HepG2 (cell line): ENCODE data around the gene BCL2L2. TPM values are rescaled to one million over a fixed set of nuclear protein-coding genes. Genes with fewer than 3 reads are reported as not detected.

Experiments
- AKAP8 ChIP-seq: sonication (generic); formaldehyde crosslinking; IDR thresholded peaks from 2 replicates; pipeline ENCODE4 v1.5.1; 2020; ENCODE audit warnings: mild to moderate bottlenecking, missing genetic modification reagents
- ATF7 ChIP-seq, 2 experiments: fragments of 450-650 bp in 1 of 2; sonication (generic) in 1 of 2; formaldehyde crosslinking in 1 of 2; IDR thresholded peaks; 2 replicates each; pipeline versions ENCODE4 v1.4.0 to v1.6.1; 2016 to 2020; ENCODE audit warnings: antibody characterized with exemption in 1 of 2, mild to moderate bottlenecking in 1 of 2, missing genetic modification reagents in 1 of 2
- FOXK1 ChIP-seq: sonication (generic); formaldehyde crosslinking; IDR thresholded peaks from 2 replicates; pipeline ENCODE4 v1.4.0; 2020; ENCODE audit warnings: low read depth, missing genetic modification reagents, borderline replicate concordance
- FOXP1 ChIP-seq, 2 experiments: fragments of 450-650 bp in 1 of 2; IDR thresholded peaks; 2 replicates each; pipeline ENCODE4 v1.6.1; 2017 to 2018; ENCODE audit warnings: antibody characterized with exemption in 1 of 2
- GTF2F1 ChIP-seq: fragments of 150-350 bp; IDR thresholded peaks from 2 replicates; pipeline ENCODE4 v1.6.1; 2014; ENCODE audit warnings: low read length
- IKZF1 ChIP-seq: fragments of 450-650 bp; IDR thresholded peaks from 2 replicates; pipeline ENCODE4 v1.7.1; 2016
- IRX3 ChIP-seq: sonication (generic); formaldehyde crosslinking; IDR thresholded peaks from 2 replicates; pipeline ENCODE4 v1.8.1; 2023; ENCODE audit warnings: mild to moderate bottlenecking, low read depth, missing genetic modification reagents, borderline replicate concordance
- RFX3 ChIP-seq: IDR thresholded peaks from 2 replicates; pipeline ENCODE4 v1.6.1; 2016; ENCODE audit warnings: missing biosample characterization, missing genetic modification reagents
- RXRB ChIP-seq: IDR thresholded peaks from 2 replicates; pipeline ENCODE4 v1.6.1; 2016; ENCODE audit warnings: borderline replicate concordance, missing genetic modification reagents, missing compliant biosample characterization
- SIX4 ChIP-seq: sonication (generic); formaldehyde crosslinking; IDR thresholded peaks from 2 replicates; pipeline ENCODE4 v1.4.0; 2020; ENCODE audit warnings: missing genetic modification reagents
- SMYD3 ChIP-seq: sonication (generic); formaldehyde crosslinking; IDR thresholded peaks from 2 replicates; pipeline ENCODE4 v1.8.1; 2023; ENCODE audit warnings: mild to moderate bottlenecking, missing genetic modification reagents
- SOX5 ChIP-seq: IDR thresholded peaks from 2 replicates; pipeline ENCODE4 v1.6.1; 2016; ENCODE audit warnings: borderline replicate concordance
- WIZ ChIP-seq: sonication (generic); formaldehyde crosslinking; IDR thresholded peaks from 2 replicates; pipeline ENCODE4 v1.5.1; 2020; ENCODE audit warnings: mild to moderate bottlenecking, missing genetic modification reagents
- ZFP36L1 ChIP-seq: sonication (generic); formaldehyde crosslinking; IDR thresholded peaks from 2 replicates; pipeline ENCODE4 v1.8.0; 2022; ENCODE audit warnings: mild to moderate bottlenecking, missing genetic modification reagents, moderate library complexity
- ZNF333 ChIP-seq: sonication (generic); formaldehyde crosslinking; IDR thresholded peaks from 2 replicates; pipeline ENCODE4 v1.4.0; 2020; ENCODE audit warnings: mild to moderate bottlenecking, missing genetic modification reagents, borderline replicate concordance
- ZNF549 ChIP-seq: sonication (generic); formaldehyde crosslinking; IDR thresholded peaks from 2 replicates; pipeline ENCODE4 v1.5.0; 2020; ENCODE audit warnings: missing genetic modification reagents
- ZNF552 ChIP-seq: sonication (generic); formaldehyde crosslinking; IDR thresholded peaks from 2 replicates; pipeline ENCODE4 v1.9.0; 2022; ENCODE audit warnings: missing genetic modification reagents, mild to moderate bottlenecking, borderline replicate concordance
- ZNF766 ChIP-seq: sonication (generic); formaldehyde crosslinking; IDR thresholded peaks from 2 replicates; pipeline ENCODE4 v1.5.0; 2020; ENCODE audit warnings: missing genetic modification reagents, borderline replicate concordance
- polyA plus RNA-seq, 8 experiments: library from polyadenylated mRNA; depleted of rRNA in 3 of 8; stranded (reverse) in 7 of 8; unstranded in 1 of 8; fragments of >200 nt; fragmentation: Illumina TruSeq in 4 of 8; extraction: Trizol in 4 of 8; gene quantifications; 2 replicates each; pipeline versions ENCODE4 v1.2.1 to v1.2.3, GENCODE V29; 2011 to 2016; ENCODE audit warnings: low read depth in 4 of 8, missing spikeins in 1 of 8, mixed read lengths in 1 of 8; ENCODE audit not compliant: insufficient read depth in 1 of 8
- total RNA-seq, 5 experiments: library from RNA; depleted of rRNA; stranded (reverse); fragments of >200 nt; fragmentation: Illumina TruSeq; extraction: Trizol; gene quantifications; 2 replicates each; pipeline ENCODE4 v1.2.3, GENCODE V29; 2016; ENCODE audit warnings: low read depth in 1 of 5
- TF ChIP-seq, protein P1 (sequence below): sonication (generic); formaldehyde crosslinking; conservative IDR thresholded peaks from 2 replicates; pipeline ENCODE4 v1.8.1; 2023; ENCODE audit warnings: missing genetic modification reagents
- TF ChIP-seq, protein P2 (sequence below): sonication (generic); formaldehyde crosslinking; IDR thresholded peaks from 2 replicates; pipeline ENCODE4 v1.4.0; 2020; ENCODE audit warnings: missing genetic modification reagents
- TF ChIP-seq, protein P3 (sequence below): sonication (generic); formaldehyde crosslinking; IDR thresholded peaks from 2 replicates; pipeline ENCODE4 v1.4.0; 2020; ENCODE audit warnings: mild to moderate bottlenecking, low read depth, missing genetic modification reagents
- TF ChIP-seq, protein P4 (sequence below): IDR thresholded peaks from 2 replicates; pipeline ENCODE4 v1.6.1; 2016; ENCODE audit warnings: low read depth, missing genetic modification reagents, missing compliant biosample characterization

Gene BCL2L2
- total and polyA plus RNA-seq, 2 of the 13 experiments (the other 11 are each of a cell fraction or from before 2014, with no cell fraction given): 28.1 to 49.8 TPM

DNA sequence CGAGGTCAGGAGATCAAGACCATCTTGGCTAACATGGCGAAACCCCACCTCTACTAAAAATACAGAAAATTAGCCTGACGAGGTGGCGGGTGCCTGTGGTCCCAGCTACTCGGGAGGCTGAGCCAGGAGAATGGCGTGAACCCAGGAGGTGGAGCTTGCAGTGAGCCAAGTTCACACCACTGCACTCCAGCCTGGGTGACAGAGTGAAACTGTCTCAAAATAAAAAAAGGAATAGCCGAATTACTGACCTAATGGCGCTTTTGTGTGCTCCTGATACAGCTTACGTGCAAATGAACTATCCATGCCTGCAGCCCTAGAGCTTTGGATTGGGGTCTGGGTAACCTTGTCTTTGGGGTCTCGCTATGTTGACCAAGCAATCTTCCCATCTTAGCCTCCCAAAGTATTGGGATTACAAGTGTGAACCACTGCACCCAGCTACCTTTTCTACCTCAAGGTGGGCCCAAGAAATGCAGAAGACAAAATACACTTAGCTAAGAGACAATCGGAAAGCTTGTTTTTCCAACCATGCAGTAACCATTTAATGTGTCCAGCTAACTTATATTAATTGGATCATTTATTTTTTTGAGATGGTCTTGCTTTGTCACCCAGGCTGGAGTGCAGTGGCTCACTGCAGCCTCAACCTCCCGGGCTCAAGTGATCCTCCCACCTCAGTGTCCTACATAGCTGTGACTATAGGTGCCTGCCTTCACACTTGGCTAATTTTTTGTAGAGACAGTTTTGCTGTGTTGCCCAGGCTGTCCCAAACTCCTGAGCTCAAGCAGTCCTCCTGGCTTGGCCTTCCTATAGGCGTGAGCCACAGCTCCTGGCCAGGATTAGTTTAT lies 20.1 kb downstream of the BCL2L2 start (continued):
- TF ChIP-seq, protein P1, sequence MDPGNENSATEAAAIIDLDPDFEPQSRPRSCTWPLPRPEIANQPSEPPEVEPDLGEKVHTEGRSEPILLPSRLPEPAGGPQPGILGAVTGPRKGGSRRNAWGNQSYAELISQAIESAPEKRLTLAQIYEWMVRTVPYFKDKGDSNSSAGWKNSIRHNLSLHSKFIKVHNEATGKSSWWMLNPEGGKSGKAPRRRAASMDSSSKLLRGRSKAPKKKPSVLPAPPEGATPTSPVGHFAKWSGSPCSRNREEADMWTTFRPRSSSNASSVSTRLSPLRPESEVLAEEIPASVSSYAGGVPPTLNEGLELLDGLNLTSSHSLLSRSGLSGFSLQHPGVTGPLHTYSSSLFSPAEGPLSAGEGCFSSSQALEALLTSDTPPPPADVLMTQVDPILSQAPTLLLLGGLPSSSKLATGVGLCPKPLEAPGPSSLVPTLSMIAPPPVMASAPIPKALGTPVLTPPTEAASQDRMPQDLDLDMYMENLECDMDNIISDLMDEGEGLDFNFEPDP: 0 out of 2 replicates have a peak, but pooled peaks have one; percentile 78
- TF ChIP-seq ZNF766 (CRISPR knock-in tag): no peak
- no peak for TF ChIP-seq ZNF333
- TF ChIP-seq SIX4: no peak
- TF ChIP-seq SMYD3: no peak
- no peak for TF ChIP-seq IKZF1
- TF ChIP-seq WIZ: no peak
- TF ChIP-seq, protein P2, sequence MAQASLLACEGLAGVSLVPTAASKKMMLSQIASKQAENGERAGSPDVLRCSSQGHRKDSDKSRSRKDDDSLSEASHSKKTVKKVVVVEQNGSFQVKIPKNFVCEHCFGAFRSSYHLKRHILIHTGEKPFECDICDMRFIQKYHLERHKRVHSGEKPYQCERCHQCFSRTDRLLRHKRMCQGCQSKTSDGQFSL (CRISPR knock-in tag): no peak
- TF ChIP-seq ZNF552 (CRISPR knock-in tag): no peak
- TF ChIP-seq FOXP1 (IDR thresholded peaks at IDR 0.05): no peak
- no peak for TF ChIP-seq FOXP1 (CRISPR knock-in tag; IDR thresholded peaks at IDR 0.05)
- TF ChIP-seq ZNF549 (CRISPR knock-in tag): no peak
- no peak for TF ChIP-seq ATF7 (IDR thresholded peaks at IDR 0.05)
- no peak for TF ChIP-seq ATF7 (CRISPR knock-in tag; IDR thresholded peaks at IDR 0.05)
- no peak for TF ChIP-seq FOXK1
- TF ChIP-seq, protein P3, sequence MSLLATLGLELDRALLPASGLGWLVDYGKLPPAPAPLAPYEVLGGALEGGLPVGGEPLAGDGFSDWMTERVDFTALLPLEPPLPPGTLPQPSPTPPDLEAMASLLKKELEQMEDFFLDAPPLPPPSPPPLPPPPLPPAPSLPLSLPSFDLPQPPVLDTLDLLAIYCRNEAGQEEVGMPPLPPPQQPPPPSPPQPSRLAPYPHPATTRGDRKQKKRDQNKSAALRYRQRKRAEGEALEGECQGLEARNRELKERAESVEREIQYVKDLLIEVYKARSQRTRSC (CRISPR knock-in tag): no peak
- no peak for TF ChIP-seq SOX5
- TF ChIP-seq RXRB: no peak; the same call in 1 of the 2 replicates
- TF ChIP-seq RFX3: no peak
- no peak for TF ChIP-seq ZFP36L1
- TF ChIP-seq AKAP8: peak; percentile 73; the same call in 1 of the 2 replicates
- no peak for TF ChIP-seq GTF2F1
- TF ChIP-seq, protein P4, sequence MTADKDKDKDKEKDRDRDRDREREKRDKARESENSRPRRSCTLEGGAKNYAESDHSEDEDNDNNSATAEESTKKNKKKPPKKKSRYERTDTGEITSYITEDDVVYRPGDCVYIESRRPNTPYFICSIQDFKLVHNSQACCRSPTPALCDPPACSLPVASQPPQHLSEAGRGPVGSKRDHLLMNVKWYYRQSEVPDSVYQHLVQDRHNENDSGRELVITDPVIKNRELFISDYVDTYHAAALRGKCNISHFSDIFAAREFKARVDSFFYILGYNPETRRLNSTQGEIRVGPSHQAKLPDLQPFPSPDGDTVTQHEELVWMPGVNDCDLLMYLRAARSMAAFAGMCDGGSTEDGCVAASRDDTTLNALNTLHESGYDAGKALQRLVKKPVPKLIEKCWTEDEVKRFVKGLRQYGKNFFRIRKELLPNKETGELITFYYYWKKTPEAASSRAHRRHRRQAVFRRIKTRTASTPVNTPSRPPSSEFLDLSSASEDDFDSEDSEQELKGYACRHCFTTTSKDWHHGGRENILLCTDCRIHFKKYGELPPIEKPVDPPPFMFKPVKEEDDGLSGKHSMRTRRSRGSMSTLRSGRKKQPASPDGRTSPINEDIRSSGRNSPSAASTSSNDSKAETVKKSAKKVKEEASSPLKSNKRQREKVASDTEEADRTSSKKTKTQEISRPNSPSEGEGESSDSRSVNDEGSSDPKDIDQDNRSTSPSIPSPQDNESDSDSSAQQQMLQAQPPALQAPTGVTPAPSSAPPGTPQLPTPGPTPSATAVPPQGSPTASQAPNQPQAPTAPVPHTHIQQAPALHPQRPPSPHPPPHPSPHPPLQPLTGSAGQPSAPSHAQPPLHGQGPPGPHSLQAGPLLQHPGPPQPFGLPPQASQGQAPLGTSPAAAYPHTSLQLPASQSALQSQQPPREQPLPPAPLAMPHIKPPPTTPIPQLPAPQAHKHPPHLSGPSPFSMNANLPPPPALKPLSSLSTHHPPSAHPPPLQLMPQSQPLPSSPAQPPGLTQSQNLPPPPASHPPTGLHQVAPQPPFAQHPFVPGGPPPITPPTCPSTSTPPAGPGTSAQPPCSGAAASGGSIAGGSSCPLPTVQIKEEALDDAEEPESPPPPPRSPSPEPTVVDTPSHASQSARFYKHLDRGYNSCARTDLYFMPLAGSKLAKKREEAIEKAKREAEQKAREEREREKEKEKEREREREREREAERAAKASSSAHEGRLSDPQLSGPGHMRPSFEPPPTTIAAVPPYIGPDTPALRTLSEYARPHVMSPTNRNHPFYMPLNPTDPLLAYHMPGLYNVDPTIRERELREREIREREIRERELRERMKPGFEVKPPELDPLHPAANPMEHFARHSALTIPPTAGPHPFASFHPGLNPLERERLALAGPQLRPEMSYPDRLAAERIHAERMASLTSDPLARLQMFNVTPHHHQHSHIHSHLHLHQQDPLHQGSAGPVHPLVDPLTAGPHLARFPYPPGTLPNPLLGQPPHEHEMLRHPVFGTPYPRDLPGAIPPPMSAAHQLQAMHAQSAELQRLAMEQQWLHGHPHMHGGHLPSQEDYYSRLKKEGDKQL (CRISPR knock-in tag): no peak
- 0 out of 2 replicates have a peak, but pooled peaks have one; percentile 33 for TF ChIP-seq IRX3 (CRISPR knock-in tag)
